CMK (cell line): ENCODE data around the gene CYREN.
"Not testable (repeated sequence)": the region's sequence is repeated elsewhere in the genome, so short reads cannot be mapped to it uniquely, and the experiment has no call there.

ENCODE experiments used
- DNase-seq: peaks from one replicate; pipeline ENCODE4 v3.0.0-alpha.2; 2010; ENCODE audit warnings: low read depth

The CYREN gene

DNA sequence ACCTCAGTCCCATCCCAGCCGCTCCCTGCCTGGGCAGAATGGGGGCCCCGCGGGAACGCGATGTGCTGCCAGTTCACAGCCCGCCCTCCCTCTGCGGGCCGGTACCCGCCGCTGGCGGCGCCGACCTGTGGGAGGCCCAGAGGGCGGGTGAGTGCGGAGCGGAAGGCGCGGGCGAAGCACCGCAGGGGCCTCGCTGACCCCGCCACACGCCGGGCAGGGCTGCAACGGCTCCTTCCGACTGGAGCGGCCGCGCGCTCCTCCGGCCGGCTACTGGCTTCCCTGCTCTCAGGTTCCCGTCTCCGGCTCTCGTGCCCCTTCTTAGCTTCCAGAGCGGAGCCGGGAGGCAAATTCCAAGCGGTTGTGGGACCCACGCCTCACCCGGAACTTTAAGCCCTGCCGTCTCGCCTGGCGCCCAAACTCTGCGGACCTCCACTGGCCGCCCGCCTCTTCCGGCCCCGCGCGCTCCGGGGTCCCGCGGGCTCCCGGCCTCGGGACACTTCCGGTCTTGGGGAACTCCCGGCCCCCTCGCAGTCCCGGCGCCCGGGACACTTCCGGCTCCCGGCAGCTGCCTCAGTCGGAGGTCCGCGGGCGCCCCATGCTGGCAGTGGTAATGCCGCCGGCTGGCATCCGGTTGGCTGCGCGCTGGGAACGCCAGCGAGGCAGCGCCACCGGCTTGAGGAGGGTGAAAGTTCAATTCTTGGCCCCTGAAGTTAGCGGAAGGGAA is at the start of gene CYREN:
Gene CYREN (minus strand): TSS at position 434 of the 724 bp plus-strand sequence. CDS start 1,785 bp downstream, outside the sequence.
- peak; percentile 71 for DNase-seq

DNA sequence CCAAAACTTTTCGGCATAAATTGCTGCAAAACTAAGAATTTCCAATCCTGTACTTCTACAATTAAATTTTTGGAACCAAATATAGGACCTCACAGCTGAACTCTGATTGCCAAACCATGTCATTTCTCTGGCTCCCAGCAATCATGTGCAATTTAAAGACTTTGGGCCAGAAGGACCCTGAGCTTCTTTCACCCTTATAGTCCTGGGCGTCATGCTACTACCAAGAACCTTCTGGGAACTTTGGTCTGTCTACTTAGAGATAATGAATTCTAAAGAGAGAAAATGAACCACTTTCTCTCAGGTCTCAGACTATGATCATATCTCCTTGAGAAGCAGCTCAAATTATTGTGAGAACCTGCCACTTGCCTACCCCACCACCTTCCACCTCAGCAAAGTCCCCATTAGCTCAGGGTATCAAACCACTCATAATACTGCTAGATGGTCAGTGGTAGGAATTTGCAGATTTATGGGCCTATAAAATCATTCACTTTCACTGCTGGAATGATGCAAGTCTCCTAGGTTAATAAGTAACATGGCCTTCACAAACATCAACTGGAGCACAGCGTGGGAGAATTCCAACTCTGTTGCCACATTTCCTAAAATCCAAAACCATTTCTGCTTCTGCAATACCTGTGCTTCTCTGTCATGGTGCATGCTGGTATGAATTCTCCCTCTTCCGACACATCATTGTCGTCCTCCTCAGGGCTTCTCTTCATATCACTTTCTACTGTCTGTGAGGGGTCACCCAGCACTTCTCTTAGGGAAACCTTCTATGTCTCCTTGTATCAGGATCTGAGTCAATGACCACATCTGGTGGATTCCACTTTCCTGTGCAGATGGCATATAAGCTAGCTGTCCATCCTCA is 47.4 kb upstream of the CYREN start:
- DNase-seq, result no peak

- DNase-seq, result no peak
Observed at GRCh38 chr7:135215698-135216097, 45.2 kb upstream of the CYREN start.

DNA sequence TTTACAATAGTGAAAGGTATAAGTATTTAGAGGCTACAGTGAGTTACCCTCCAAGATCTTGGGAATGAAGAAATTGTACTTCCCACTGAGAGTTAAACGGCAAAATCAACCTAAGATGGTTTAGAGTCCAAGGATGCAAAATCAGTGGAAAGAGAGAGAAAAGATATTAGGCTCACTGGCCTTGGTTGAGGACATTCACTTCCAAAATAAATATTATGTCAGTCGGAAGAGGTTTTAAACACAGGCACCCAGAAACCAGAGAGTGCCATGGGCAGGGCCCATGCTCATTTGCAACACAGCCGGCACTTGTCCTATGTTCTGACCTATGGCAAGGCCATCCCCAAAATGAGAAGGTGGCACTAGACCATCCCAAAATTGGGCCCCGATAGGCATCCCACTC is 44.7 kb upstream of the CYREN start:
- DNase-seq, result no peak

DNA sequence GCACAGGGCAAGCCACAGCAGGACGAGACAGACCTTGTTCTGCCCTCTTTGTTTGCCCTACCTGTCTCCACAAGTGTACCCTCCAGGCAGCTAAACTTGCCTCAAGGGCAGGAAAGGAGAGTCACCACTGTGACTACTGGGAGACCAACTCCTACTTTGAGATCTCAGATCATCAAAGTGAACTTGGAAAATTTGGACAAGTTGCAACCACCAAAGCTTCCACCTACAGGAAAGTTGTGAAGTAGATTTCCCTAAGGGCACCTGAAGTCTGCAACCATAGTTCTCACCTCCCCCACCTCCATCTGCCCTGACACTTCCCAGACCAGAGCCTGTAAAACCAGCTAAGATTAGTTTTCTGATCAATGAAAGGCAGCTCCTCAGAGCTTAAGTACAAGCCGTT is 43.3 kb upstream of the CYREN start:
- DNase-seq, result no peak

- DNase-seq, result not testable (repeated sequence)
Observed at GRCh38 chr7:135211946-135212685, 41.6 kb upstream of the CYREN start.

- DNase-seq, result peak; percentile 62
Observed at GRCh38 chr7:135211179-135211945, 40.9 kb upstream of the CYREN start, which contains the start of gene WDR91. Gene WDR91 (minus strand): TSS chr7:135211526. CDS start chr7:135211502, 24 bp downstream.

DNA sequence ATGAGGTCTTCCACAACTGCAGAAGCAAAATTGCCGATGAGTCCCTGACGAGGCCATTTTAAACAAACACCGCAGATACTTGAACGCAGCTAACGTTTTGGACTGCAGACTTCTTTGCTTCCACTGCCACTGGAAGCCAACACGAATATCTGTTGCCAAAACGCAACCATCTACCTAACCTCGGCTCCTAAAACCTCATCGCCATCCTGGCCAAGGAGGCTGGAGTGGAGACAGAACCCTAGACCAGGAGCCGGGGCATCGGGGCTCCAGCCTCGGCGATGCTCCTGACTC is 40.3 kb upstream of the CYREN start:
- DNase-seq, result no peak

DNA sequence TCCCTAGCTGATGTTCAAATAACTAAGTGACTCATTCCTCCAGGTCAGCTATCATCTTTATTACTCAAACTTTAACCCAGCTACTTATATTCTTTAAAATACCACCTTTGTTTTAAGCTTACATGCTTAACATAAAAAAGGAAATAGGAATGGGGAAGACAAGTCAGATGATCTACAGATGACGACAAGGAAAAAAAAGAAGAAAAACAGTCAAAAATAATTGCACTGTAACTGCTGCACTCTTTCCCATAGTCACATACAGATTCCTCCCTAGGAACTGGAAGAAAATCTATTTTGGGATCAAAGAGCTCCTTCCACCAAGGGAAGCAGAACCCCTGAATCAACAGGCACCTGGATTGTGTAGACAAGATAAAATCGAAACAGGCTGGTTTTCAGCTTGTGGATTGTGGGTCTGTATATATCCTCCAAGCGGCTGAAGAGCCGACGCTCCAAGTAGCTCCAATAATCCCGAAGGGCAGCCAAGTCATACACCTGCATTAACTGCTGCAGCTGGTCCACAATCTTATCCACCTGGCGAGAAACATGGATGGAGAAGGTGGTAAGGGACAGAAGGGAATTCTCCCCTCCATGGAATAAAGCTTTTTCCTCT is 38.8 kb upstream of the CYREN start:
- DNase-seq, result no peak

DNA sequence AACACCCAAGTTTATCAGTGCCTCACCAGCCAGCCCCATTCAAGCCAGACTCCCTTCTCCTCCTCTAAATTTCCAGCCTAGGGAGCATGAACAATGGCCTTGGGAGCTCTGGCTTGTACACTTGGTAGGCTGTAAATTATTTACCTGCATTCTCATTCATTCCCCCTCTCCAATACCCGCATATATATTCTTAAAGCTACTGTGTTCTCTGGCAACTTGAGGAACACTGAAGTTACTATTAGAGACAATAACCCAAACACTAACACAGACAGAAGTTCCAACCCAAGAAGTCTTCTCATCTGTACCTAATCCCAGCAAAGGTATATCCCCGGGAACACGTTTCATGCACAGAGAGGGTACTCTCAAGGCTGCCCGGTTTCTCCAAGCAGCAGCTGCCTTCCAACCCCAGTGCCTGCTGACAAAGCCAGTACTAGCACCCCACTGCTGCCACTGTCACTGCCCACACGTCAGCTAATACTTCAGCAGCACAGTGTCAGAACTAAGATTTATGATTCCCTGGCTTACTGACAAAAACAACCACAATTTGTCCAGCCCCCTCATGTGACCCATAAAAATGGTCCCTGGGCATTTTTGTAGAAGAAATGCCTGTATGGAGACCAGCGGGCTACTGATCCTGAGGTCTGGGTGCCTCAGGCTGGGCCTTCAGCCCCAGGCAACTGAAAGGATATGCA is 37.7 kb upstream of the CYREN start:
- no peak for DNase-seq

- DNase-seq, result no peak
Observed at GRCh38 chr7:135207406-135208101, 37.0 kb upstream of the CYREN start.

DNA sequence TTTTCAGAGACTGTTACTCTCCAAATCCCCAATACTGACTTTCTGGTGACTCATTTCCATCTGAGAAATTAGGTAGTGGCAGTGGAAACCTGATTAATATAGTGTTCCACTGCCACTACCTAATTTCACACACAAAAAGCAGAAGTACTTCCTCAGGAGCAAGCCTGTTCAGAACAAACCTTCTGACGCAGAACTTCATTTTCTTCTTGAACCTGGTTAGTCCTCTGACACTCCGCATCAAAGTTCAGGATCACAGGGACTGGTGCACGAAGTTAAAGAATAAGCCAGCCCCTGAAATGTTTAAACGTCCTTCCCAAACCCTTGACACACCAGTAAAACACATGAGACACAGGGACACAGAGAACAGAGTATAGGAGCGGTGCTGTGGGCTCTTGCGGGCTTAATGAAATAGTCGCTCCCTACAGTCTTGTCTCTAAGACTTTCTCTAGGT is 36.5 kb upstream of the CYREN start:
- DNase-seq, result no peak

DNA sequence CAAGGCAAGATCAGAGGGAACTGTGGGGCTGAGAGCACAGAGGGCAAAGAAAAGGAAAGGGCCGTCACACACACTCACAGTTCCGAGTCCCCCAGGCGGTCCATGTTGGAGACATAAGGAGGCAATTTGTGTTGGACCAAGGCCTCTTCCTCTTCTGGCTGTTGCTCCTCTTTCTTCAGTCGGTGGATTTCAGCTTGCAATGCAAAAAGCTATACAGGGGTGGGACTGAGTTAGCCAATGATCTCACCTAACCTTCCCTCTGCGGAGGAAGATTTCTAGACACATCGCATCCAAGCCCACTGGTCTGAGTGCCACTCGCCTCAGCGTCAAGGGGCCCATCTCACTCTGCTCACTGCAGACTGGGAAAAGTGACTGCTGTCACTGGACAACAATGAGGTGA is 35.3 kb upstream of the CYREN start:
- no peak for DNase-seq

DNA sequence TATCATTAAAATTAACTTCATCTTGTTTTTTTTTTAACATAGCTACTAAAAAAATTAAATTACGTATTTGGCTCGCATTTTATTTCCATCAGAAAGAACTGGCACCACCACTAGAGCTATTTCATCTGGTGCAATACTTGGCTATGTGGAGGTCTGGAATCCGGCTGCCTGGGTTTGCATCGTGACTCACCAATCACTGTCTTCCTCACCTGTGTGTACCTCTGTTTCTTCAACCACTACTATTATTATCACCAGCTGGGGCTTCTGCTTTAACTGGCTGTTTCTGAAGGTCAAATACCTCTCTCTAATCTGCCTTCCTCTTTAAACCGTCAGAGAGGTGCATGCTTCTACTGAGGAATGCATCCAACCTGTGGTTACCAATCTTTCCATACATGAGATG is 34.4 kb upstream of the CYREN start:
- no peak for DNase-seq

DNA sequence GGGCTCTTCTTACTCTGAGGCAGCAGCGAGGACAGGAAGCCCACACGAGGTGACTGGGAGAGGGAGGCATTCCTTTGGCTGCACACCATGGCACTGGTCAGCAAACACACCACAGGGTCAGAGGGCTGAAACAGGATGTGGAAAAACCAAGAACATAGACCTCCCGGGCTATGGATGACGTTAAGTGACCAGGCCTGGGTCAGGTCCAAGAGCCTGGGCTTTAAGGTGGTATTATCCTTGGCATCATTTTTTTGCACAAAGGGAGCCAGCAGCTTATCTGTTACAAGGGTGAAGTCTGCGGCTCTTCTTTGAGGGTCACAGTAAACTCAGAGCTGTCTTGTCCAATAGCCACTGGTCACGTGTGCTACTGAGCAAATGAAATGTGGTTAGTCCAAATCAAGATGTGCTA is 33.8 kb upstream of the CYREN start:
- DNase-seq, result no peak

DNA sequence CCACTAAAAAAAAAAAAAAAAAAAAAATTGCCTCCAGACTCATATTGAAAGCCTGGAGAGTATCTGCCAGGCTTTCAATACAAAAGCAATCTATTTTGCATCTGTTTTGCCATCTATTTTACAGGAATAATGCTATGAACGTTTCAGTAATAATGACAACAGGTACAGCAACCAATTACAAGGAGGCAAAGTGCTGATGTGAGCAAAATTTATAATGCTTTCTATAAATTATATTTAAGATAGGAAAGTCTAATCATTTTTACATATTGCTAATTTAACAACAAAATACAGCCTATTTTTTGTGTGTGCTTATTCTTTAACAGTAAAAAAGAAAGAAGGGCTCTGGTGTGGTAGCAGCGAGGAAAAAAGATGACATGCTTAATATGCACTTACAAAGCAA is 30.8 kb upstream of the CYREN start:
- DNase-seq, result no peak

DNA sequence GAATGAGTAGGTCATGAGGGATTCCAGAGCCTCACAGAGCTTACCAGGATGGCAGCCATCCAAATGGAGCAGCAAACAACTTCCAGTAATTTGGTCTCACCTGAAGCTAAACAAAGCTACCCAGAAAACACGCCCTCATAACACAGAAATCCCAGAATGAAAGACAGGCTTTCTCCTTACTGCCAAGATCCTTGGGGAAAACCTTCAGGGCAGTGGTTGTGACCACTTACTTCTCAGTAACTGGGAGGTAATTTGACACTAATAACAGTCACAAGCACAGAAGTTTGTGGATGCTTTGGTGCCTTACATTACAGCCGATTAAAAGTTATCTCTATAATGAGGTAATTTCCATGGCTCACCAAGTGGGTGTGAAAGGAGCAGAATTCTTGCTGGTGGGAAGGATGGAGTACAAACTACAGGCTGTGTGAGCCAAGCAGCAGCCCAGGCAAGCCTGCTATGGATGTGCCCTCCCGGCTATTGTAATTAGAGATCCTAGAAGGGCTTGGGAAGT is 30.4 kb upstream of the CYREN start:
- no peak for DNase-seq

DNA sequence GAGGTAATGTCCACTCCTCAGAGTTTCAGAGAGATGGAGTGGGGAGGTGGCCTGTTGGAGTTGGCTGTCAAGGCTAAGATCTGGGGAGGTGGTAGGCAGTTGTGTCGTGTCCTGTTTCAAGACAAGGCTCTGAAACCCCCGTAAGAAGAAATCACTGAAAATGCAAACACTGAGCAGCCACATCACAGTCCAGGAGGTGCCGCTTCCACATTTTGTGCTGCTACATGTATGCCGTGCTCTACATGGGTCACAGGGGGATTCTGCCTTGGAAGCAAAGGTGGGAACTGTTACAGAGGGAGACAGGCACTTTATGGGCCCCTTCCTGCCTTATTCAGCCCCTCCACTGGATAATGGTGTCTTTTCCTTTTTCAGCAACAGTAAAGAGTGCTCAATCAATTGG is 28.9 kb upstream of the CYREN start:
- no peak for DNase-seq

- no peak for DNase-seq
Observed at GRCh38 chr7:135197906-135198655, 27.6 kb upstream of the CYREN start.
